Measurements from ENCODE around the gene PSME3.

PSME3 gene

DNA sequence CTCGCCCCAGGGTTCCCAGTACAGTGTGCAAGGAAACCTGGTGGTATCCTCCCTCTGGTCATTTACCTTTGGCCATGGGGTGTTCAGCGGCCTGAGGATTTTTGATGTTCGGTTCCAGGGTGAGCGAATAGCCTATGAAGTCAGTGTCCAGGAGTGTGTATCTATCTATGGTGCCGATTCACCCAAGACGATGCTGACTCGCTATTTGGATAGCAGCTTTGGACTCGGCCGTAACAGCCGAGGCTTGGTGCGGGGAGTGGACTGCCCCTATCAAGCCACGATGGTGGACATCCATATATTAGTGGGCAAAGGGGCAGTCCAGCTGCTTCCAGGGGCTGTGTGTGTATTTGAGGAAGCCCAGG lies 12.3 kb downstream of the PSME3 start:
- TF ChIP-seq, protein P1, sequence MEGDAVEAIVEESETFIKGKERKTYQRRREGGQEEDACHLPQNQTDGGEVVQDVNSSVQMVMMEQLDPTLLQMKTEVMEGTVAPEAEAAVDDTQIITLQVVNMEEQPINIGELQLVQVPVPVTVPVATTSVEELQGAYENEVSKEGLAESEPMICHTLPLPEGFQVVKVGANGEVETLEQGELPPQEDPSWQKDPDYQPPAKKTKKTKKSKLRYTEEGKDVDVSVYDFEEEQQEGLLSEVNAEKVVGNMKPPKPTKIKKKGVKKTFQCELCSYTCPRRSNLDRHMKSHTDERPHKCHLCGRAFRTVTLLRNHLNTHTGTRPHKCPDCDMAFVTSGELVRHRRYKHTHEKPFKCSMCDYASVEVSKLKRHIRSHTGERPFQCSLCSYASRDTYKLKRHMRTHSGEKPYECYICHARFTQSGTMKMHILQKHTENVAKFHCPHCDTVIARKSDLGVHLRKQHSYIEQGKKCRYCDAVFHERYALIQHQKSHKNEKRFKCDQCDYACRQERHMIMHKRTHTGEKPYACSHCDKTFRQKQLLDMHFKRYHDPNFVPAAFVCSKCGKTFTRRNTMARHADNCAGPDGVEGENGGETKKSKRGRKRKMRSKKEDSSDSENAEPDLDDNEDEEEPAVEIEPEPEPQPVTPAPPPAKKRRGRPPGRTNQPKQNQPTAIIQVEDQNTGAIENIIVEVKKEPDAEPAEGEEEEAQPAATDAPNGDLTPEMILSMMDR (conservative IDR thresholded peaks at IDR 0.05; ENCODE audit: low read depth, low read length): no peak
- H3K4me3 ChIP-seq (ENCODE audit: low read depth, low read length): no peak overlapping the region
- no peak for DNase-seq (ENCODE audit: low read depth)

- no peak for DNase-seq (ENCODE audit: low read depth)
- TF ChIP-seq, protein P1 (conservative IDR thresholded peaks at IDR 0.05; ENCODE audit: low read depth, low read length): no peak
- H3K4me3 ChIP-seq (ENCODE audit: low read depth, low read length): no peak overlapping the region
These were observed 12.9 kb downstream of the PSME3 start for GRCh38 chr17:42845918-42846593.

DNA sequence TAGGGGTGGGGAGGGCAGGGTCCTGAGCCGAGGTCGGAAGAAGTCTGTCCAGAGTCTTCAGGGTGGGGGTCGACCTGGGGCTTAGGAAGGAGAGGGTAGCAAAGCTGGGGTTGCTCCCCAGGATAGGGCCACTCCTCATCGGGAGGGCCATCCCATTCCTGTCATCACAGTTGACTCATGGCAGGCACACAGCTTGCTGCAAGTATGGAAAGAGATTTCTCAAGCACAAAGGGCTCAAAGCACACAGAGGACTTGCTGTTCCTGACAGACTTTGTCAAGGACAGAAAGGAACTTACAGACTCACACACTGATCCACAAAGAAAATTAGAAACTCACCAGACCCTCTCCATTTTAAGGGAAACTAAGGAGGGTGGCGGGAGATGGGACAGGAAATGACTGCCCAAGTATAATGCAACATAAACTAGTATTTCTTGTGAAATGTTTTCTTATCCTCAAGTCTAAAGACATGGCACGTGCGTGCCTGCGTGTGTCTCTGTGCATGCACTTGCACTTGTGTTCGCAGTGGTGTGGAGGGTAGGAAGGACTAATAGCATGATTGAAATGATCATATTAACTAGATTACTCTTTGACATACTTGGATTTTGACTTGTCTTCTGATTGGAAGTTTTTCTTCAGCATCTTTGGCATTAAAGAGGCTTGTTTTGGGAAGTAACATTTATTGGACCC lies 13.5 kb downstream of the PSME3 start:
- TF ChIP-seq, protein P1 (conservative IDR thresholded peaks at IDR 0.05; ENCODE audit: low read depth, low read length): no peak
- no peak overlapping the region for H3K4me3 ChIP-seq (ENCODE audit: low read depth, low read length)
- DNase-seq (ENCODE audit: low read depth): peak; percentile 47

GRCh38 chr17:42848093-42848492 lies 14.9 kb downstream of the PSME3 start:
- no peak overlapping the region for H3K4me3 ChIP-seq (ENCODE audit: low read depth, low read length)
- TF ChIP-seq, protein P1 (conservative IDR thresholded peaks at IDR 0.05; ENCODE audit: low read depth, low read length): no peak
- DNase-seq (ENCODE audit: low read depth): no peak

DNA sequence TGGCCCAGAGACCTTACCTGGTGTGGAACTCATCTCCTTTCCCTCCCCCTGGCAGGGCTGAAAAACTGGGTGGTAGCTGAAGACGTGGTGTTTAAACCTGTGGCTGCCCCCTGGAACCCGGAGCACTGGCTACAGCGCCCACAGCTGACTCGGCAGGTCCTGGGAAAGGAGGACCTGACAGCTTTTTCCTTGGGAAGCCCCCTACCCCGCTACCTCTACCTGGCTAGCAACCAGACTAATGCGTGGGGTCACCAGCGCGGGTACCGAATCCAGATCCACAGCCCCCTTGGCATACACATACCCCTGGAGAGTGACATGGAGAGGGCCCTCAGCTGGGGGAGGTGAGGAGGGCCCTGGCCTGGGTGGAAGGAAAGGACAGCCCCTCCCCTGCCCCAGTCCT lies 15.8 kb downstream of the PSME3 start:
- TF ChIP-seq, protein P1 (conservative IDR thresholded peaks at IDR 0.05; ENCODE audit: low read depth, low read length): no peak
- H3K4me3 ChIP-seq (ENCODE audit: low read depth, low read length): no peak overlapping the region
- DNase-seq (ENCODE audit: low read depth): no peak

DNA sequence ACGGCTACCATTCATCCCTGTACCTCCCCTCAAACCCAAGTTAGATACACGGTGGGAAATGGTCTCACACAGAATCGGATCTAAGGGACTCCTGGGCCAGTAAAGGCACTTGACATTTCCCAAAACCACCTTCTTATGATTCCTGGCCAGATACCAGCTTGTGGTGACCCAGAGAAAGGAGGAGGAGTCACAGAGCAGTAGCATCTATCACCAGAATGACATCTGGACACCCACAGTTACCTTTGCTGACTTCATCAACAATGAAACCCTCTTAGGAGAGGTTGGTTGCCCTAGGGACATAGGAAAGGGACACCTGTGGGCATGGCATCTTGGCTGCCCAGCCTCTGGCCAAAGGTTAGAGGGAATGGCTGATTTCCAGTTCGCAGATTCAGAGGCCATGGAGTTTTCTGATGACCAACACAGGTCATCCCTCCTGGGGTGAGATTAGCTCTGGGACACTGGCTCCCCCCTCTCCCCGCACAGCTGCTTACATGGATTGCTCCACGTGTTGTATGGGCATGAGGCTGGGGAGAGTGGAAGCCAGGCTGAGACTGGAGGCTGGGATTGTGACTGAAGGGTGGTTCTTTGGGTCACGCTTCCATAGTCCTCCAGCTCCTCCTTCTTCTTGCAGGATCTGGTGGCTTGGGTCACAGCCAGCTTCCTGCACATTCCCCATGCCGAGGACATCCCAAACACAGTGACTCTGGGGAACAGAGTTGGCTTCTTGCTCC lies 16.4 kb downstream of the PSME3 start:
- DNase-seq (ENCODE audit: low read depth): no peak
- H3K4me3 ChIP-seq (ENCODE audit: low read depth, low read length): no peak overlapping the region
- TF ChIP-seq, protein P1 (conservative IDR thresholded peaks at IDR 0.05; ENCODE audit: low read depth, low read length): no peak
